H9 (cell line): ENCODE data around the gene PDZK1. TPM values are rescaled to one million over a fixed set of nuclear protein-coding genes. Genes with fewer than 3 reads are reported as not detected.

Experiments used
- DNase-seq: peaks from one replicate; pipeline ENCODE4 v3.0.0-alpha.2; 2017
- H2AFZ ChIP-seq: one replicate; pipeline ENCODE4 v1.6.1; 2013; ENCODE audit warnings: mild to moderate bottlenecking, low read length, control low read depth, moderate library complexity
- H2AK5ac ChIP-seq: 2 replicates; pipeline ENCODE4 v1.6.1; 2013; ENCODE audit warnings: low read length, control low read depth, mixed read lengths; ENCODE audit not compliant: insufficient read length
- H2BK120ac ChIP-seq: one replicate; pipeline ENCODE4 v1.6.1; 2013; ENCODE audit warnings: low read depth, mild to moderate bottlenecking, low read length, control low read depth, inconsistent platforms; ENCODE audit not compliant: poor library complexity, severe bottlenecking
- H2BK12ac ChIP-seq: 2 replicates; pipeline ENCODE4 v1.6.1; 2013; ENCODE audit warnings: low read length, control low read depth, mixed read lengths, low read depth; ENCODE audit not compliant: insufficient read length
- H2BK15ac ChIP-seq: 2 replicates; pipeline ENCODE4 v1.6.1; 2013; ENCODE audit warnings: low read depth, low read length, control low read depth
- H2BK20ac ChIP-seq: one replicate; pipeline ENCODE4 v1.6.1; 2013; ENCODE audit warnings: low read depth, mild to moderate bottlenecking, low read length, control low read depth, inconsistent platforms; ENCODE audit not compliant: poor library complexity, severe bottlenecking
- H2BK5ac ChIP-seq: 2 replicates; pipeline ENCODE4 v1.6.1; 2013; ENCODE audit warnings: low read length, control low read depth, mixed read lengths; ENCODE audit not compliant: insufficient read length
- H3K14ac ChIP-seq: 2 replicates; pipeline ENCODE4 v1.6.1; 2013; ENCODE audit warnings: low read length, control low read depth; ENCODE audit not compliant: insufficient read depth
- H3K18ac ChIP-seq: 2 replicates; pipeline ENCODE4 v1.6.1; 2013; ENCODE audit warnings: low read depth, mild to moderate bottlenecking, mixed read lengths, low read length, control low read depth; ENCODE audit not compliant: insufficient read length
- H3K23ac ChIP-seq: 2 replicates; pipeline ENCODE4 v1.6.1; 2013; ENCODE audit warnings: low read length, control low read depth, mixed read lengths, low read depth; ENCODE audit not compliant: insufficient read length
- H3K23me2 ChIP-seq: 2 replicates; pipeline ENCODE4 v1.6.1; 2013; ENCODE audit warnings: low read depth, mild to moderate bottlenecking, mixed read lengths, low read length, control low read depth; ENCODE audit not compliant: insufficient read length, poor library complexity, severe bottlenecking
- H3K27ac ChIP-seq: 2 replicates; pipeline ENCODE4 v1.5.1; 2013; ENCODE audit warnings: low read length, control low read depth, mixed read lengths, low read depth; ENCODE audit not compliant: insufficient read length
- H3K27me3 ChIP-seq: 2 replicates; pipeline ENCODE4 v1.6.1; 2013; ENCODE audit warnings: low read length, control low read depth, inconsistent platforms; ENCODE audit not compliant: insufficient read depth
- H3K4ac ChIP-seq: 2 replicates; pipeline ENCODE4 v1.6.1; 2013; ENCODE audit warnings: low read depth, mild to moderate bottlenecking, control low read depth, inconsistent platforms, low read length, moderate library complexity
- H3K4me1 ChIP-seq: 2 replicates; pipeline ENCODE4 v1.6.1; 2013; ENCODE audit warnings: low read length, control low read depth, inconsistent platforms; ENCODE audit not compliant: insufficient read depth
- H3K4me2 ChIP-seq: 2 replicates; pipeline ENCODE4 v1.6.1; 2013; ENCODE audit warnings: low read length, control low read depth, mixed read lengths; ENCODE audit not compliant: insufficient read length, insufficient read depth
- H3K56ac ChIP-seq: 2 replicates; pipeline ENCODE4 v1.6.1; 2013; ENCODE audit warnings: low read depth, mild to moderate bottlenecking, mixed read lengths, low read length, control low read depth; ENCODE audit not compliant: insufficient read length
- H3K79me1 ChIP-seq: 2 replicates; pipeline ENCODE4 v1.6.1; 2013; ENCODE audit warnings: low read depth, mild to moderate bottlenecking, moderate library complexity, low read length, control low read depth, inconsistent platforms; ENCODE audit not compliant: insufficient read depth, poor library complexity, severe bottlenecking
- H3K79me2 ChIP-seq: 2 replicates; pipeline ENCODE4 v1.6.1; 2013; ENCODE audit warnings: low read length, control low read depth, inconsistent platforms; ENCODE audit not compliant: insufficient read depth
- H3K9ac ChIP-seq: 2 replicates; pipeline ENCODE4 v1.6.1; 2013; ENCODE audit warnings: low read length, control low read depth, mixed read lengths; ENCODE audit not compliant: insufficient read length; ENCODE audit errors: extremely low read depth
- H3K9me3 ChIP-seq: one replicate; pipeline ENCODE4 v1.6.1; 2013; ENCODE audit warnings: low read depth, low read length, inconsistent platforms; ENCODE audit not compliant: control insufficient read depth
- H3T11ph ChIP-seq: one replicate; pipeline ENCODE4 v1.6.1; 2013; ENCODE audit warnings: mild to moderate bottlenecking, low read length, control low read depth, inconsistent platforms
- H4K20me1 ChIP-seq: one replicate; pipeline ENCODE4 v1.6.1; 2013; ENCODE audit not compliant: control insufficient read depth, insufficient read length, insufficient read depth
- H4K5ac ChIP-seq: 2 replicates; pipeline ENCODE4 v1.6.1; 2013; ENCODE audit warnings: low read depth, mild to moderate bottlenecking, mixed read lengths, low read length, control low read depth; ENCODE audit not compliant: insufficient read length
- H4K8ac ChIP-seq: replicated peaks from 2 replicates; pipeline ENCODE4 v1.6.1; 2013; ENCODE audit warnings: low read length, control low read depth, mixed read lengths, low read depth; ENCODE audit not compliant: insufficient read length
- H4K91ac ChIP-seq: 2 replicates; pipeline ENCODE4 v1.6.1; 2013; ENCODE audit warnings: low read depth, mild to moderate bottlenecking, moderate library complexity, mixed read lengths, low read length, control low read depth; ENCODE audit not compliant: insufficient read length
- H3K27ac Mint-ChIP-seq, 3 experiments: 2 replicates in 2 of 3; 3 replicates in 1 of 3; pipeline ENCODE4 v1.8.0; 2020 to 2021; ENCODE audit warnings: mixed read lengths in 3 of 3, mild to moderate bottlenecking in 1 of 3, moderate library complexity in 1 of 3
- H3K27me3 Mint-ChIP-seq: 2 replicates; pipeline ENCODE4 v1.8.0; 2021; ENCODE audit warnings: low read depth, mild to moderate bottlenecking, moderate library complexity, mixed read lengths
- H3K36me3 Mint-ChIP-seq, 3 experiments: 2 replicates in 2 of 3; 3 replicates in 1 of 3; pipeline ENCODE4 v1.8.0; 2020 to 2021; ENCODE audit warnings: low read depth in 3 of 3, mixed read lengths in 3 of 3; ENCODE audit not compliant: insufficient read depth in 1 of 3
- H3K4me1 Mint-ChIP-seq, 2 experiments: 2 replicates each; pipeline ENCODE4 v1.8.0; 2020; ENCODE audit warnings: mixed read lengths in 2 of 2
- H3K4me3 Mint-ChIP-seq, 2 experiments: 2 replicates in 1 of 2; 3 replicates in 1 of 2; pipeline ENCODE4 v1.8.0; 2020 to 2021; ENCODE audit warnings: mild to moderate bottlenecking in 2 of 2, mixed read lengths in 2 of 2, moderate library complexity in 1 of 2
- H3K9me3 Mint-ChIP-seq, 2 experiments: 2 replicates in 1 of 2; 3 replicates in 1 of 2; pipeline ENCODE4 v1.8.0; 2020; ENCODE audit warnings: mild to moderate bottlenecking in 2 of 2, mixed read lengths in 2 of 2, moderate library complexity in 1 of 2
- CTCF ChIP-seq: fragments of 200-600 bp; sonication (generic); conservative IDR thresholded peaks from 3 replicates; pipeline ENCODE4 v1.8.0; 2021; ENCODE audit warnings: antibody characterized with exemption, mild to moderate bottlenecking
- WGBS: extraction: QIAGEN DNeasy Blood & Tissue Kit; methylation state at CpG from one replicate; pipeline ENCODE4 v1.1.7; 2013; ENCODE audit warnings: missing lambda C conversion rate, low lambda C conversion rate, mixed read lengths; ENCODE audit not compliant: insufficient read length; ENCODE audit errors: extremely low coverage; 5-methylcytosine and 5-hydroxymethylcytosine counted together
- total RNA-seq: library from RNA; stranded (reverse); gene quantifications from 2 replicates; pipeline ENCODE4 v1.2.1, GENCODE V29; 2021

PDZK1 gene
- total RNA-seq, 1 experiment from 2014 or later = not detected

DNA sequence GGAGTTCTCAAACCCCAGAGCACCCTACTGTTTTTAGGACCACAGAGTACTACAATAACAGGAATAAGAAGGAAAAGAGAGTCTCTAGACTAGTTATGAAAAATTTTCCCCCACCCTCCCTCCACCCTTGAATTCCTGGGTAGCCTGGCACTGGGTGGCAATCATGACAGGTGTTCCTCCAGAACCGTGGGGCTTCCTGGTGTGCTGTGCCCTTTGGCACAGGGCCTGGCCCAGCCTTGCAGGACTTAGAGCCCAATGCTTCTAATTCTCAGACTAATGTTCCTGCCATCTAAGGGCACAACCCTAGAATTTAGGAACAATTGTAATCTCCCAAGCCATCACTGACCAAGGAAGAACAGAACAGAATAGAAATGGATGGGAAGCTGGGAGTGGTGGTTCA lies 10.7 kb upstream of the PDZK1 start:
- Histone ChIP-seq H3K9me3 (no peaks in the 10 kb centered on the region), H3K9ac (no peak overlapping the region), H3T11ph (no peak overlapping the region), H4K5ac (no peak overlapping the region), H3K79me2 (no peaks in the 10 kb centered on the region), H3K27ac (no peak overlapping the region), H3K4me1 (no peaks in the 10 kb centered on the region), H3K4ac (no peak overlapping the region), H4K91ac (no peak overlapping the region), H3K23ac (no peak overlapping the region), H2AFZ (no peak overlapping the region), H3K56ac (no peak overlapping the region), H3K4me2 (no peak overlapping the region), H2AK5ac (no peak overlapping the region), H4K20me1 (no peaks in the 10 kb centered on the region), H2BK5ac (no peak overlapping the region), H4K8ac (no peak overlapping the region), H3K27me3 (no peaks in the 10 kb centered on the region), H3K18ac (no peak overlapping the region), H2BK12ac (no peak overlapping the region), H2BK120ac (no peak overlapping the region), H3K23me2 (peaks cover 4% of the 10 kb centered on the region), H2BK20ac (no peak overlapping the region), H3K79me1 (no peaks in the 10 kb centered on the region), H3K14ac (no peak overlapping the region), H2BK15ac (no peak overlapping the region)
- no peaks in the 10 kb centered on the region for H3K36me3 Mint-ChIP-seq
- peaks cover 37% of the 10 kb centered on the region for H3K27me3 Mint-ChIP-seq
- H3K9me3 Mint-ChIP-seq = no peaks in the 10 kb centered on the region
- no peak overlapping the region; a peak in 2 of 7 replicates for H3K27ac Mint-ChIP-seq
- peaks cover 5 to 15% of the 10 kb centered on the region in 2 experiments; a peak in 3 of 4 replicates for H3K4me1 Mint-ChIP-seq
- no peak overlapping the region for H3K4me3 Mint-ChIP-seq
- WGBS = no CpG with 5 or more reads among the region's 1 CpG
- no peak for DNase-seq
- no peak for TF ChIP-seq CTCF
